Upper lobe of left lung (tissue), 6 donors: Measurements from ENCODE around the gene PRKAR1B. TPM values are rescaled to one million over a fixed set of nuclear protein-coding genes. Genes with fewer than 3 reads are reported as not detected.

Experiments used
- ATAC-seq, 2 donors: fragments of 200-7000 bp; cut with Tn5 transposase; one replicate each; pipeline ENCODE4 v1.9.1; 2022; ENCODE audit warnings: mild to moderate bottlenecking in 2 of 2, moderate library complexity in 2 of 2; ENCODE audit not compliant: low FRiP score in 2 of 2
- DNase-seq, 2 donors: peaks; one replicate each; pipeline ENCODE4 v3.0.0-alpha.2; 2019 to 2020
- H3K27ac ChIP-seq, 4 donors: fragments of 200-600 bp; sonication (generic); one replicate each; pipeline ENCODE4 v1.5.1; 2016 to 2019
- H3K27me3 ChIP-seq, 4 donors: fragments of 200-600 bp; sonication (generic); one replicate each; pipeline ENCODE4 v1.5.1; 2017 to 2019
- H3K36me3 ChIP-seq, 4 donors: fragments of 200-600 bp; sonication (generic); one replicate each; pipeline ENCODE4 v1.5.1; 2016 to 2019
- H3K4me1 ChIP-seq, 4 donors: fragments of 200-600 bp; sonication (generic); one replicate each; pipeline ENCODE4 v1.5.1; 2018 to 2019
- H3K4me3 ChIP-seq, 4 donors: fragments of 200-600 bp; sonication (generic); one replicate each; pipeline ENCODE4 v1.5.1; 2017 to 2019; ENCODE audit warnings: mild to moderate bottlenecking in 2 of 4, moderate library complexity in 1 of 4
- H3K9me3 ChIP-seq, 4 donors: fragments of 200-600 bp; sonication (generic); one replicate each; pipeline ENCODE4 v1.5.1; 2018 to 2019
- EP300 ChIP-seq, 4 donors: sonication (generic); formaldehyde crosslinking; IDR thresholded peaks; one replicate each; pipeline ENCODE4 v1.5.1; 2017; ENCODE audit warnings: antibody characterized with exemption in 4 of 4, control low read depth in 2 of 4
- POLR2A ChIP-seq, 4 donors: fragments of 450-650 bp; IDR thresholded peaks; one replicate each; pipeline ENCODE4 v1.5.1; 2016 to 2017; ENCODE audit warnings: antibody characterized with exemption in 4 of 4, mild to moderate bottlenecking in 2 of 4
- POLR2AphosphoS5 ChIP-seq, 2 donors: sonication (generic); formaldehyde crosslinking; IDR thresholded peaks; one replicate each; pipeline ENCODE4 v1.5.1; 2017; ENCODE audit warnings: antibody characterized with exemption in 2 of 2
- WGBS, 2 donors: methylation state at CpG; one replicate each; pipeline ENCODE4 v1.1.5; 2017 to 2018; 5-methylcytosine and 5-hydroxymethylcytosine counted together
- total RNA-seq, 6 donors: library from RNA; depleted of rRNA in 4 of 6; stranded (reverse); fragments of >200 nt in 4 of 6; gene quantifications; one replicate each; pipeline versions ENCODE4 v1.1.0 to v1.2.1, GENCODE V29; 2016 to 2021
- TF ChIP-seq, protein P1 (sequence below), 6 experiments: fragments of 450-650 bp in 4 of 6; fragments of 200-600 bp in 2 of 6; sonication (generic) in 2 of 6; IDR thresholded peaks; one replicate each; pipeline ENCODE4 v1.5.1; 2016 to 2019; ENCODE audit warnings: antibody characterized with exemption in 6 of 6
- donor health status: DM: no; HTN: no; CAD: no; lungs with moderate emphysema.
- donor health status: DM: no; HTN: yes; CAD: no; lungs with severe emphysema.

Gene PRKAR1B
- total RNA-seq, 6 donors from 2014 or later: 10.3 to 24.4 (median 20.9) TPM

DNA sequence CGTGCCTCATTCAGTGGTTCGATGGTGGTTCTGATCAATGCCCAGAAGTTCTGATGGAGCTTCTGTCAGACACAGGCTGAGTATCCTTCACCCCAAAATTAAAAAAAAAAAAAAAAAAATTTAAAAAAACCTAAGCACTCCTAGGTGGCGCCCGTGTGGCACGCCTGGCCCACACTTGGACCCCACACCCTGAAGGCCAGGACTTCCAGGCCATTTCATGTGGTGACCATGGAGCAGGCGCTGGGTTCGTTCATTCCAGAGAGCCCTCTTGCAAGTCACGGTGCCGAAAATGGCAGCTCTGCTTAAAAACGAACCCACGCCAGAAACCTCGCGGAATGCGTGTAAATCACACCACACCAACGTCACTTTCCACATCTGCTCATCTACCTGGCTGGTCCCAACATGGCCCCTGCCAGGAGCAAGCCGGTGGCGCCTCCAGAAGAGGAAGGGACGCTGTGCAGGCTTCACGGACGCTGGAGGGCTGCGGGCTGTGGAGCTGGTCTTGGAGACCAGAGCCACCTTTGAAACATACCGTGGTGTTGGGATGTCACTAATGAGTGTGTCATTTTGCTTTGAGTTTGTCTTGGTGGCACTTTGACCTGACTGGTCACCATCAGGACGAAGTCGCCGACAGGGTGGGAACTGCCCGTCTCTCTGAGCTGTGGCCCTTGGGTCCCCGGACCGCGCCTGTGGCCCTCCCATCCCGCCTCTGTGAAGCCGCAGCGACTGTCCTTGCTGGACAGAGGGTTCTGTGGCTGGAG, 46.0 kb upstream of the PRKAR1B start:
- ATAC-seq (no peak), DNase-seq (no peak)
- TF ChIP-seq, protein P1, sequence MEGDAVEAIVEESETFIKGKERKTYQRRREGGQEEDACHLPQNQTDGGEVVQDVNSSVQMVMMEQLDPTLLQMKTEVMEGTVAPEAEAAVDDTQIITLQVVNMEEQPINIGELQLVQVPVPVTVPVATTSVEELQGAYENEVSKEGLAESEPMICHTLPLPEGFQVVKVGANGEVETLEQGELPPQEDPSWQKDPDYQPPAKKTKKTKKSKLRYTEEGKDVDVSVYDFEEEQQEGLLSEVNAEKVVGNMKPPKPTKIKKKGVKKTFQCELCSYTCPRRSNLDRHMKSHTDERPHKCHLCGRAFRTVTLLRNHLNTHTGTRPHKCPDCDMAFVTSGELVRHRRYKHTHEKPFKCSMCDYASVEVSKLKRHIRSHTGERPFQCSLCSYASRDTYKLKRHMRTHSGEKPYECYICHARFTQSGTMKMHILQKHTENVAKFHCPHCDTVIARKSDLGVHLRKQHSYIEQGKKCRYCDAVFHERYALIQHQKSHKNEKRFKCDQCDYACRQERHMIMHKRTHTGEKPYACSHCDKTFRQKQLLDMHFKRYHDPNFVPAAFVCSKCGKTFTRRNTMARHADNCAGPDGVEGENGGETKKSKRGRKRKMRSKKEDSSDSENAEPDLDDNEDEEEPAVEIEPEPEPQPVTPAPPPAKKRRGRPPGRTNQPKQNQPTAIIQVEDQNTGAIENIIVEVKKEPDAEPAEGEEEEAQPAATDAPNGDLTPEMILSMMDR (IDR thresholded peaks at IDR 0.05): no peak
- no peak for TF ChIP-seq POLR2A (IDR thresholded peaks at IDR 0.05)
- TF ChIP-seq POLR2AphosphoS5 (IDR thresholded peaks at IDR 0.05): no peak
- H3K9me3 ChIP-seq: no peaks in the 10 kb centered on the region
- no peak overlapping the region for H3K4me3 ChIP-seq
- H3K36me3 ChIP-seq: peaks cover 0 to 59% (median 30%) of the 10 kb centered on the region in 4 donors
- H3K27ac ChIP-seq: no peak overlapping the region
- no peaks in the 10 kb centered on the region for H3K27me3 ChIP-seq
- WGBS, 2 donors: 93 to 97% methylated on average over 32 of the region's 32 CpGs
- peaks cover 13 to 18% (median 17%) of the 10 kb centered on the region in 4 donors for H3K4me1 ChIP-seq

DNA sequence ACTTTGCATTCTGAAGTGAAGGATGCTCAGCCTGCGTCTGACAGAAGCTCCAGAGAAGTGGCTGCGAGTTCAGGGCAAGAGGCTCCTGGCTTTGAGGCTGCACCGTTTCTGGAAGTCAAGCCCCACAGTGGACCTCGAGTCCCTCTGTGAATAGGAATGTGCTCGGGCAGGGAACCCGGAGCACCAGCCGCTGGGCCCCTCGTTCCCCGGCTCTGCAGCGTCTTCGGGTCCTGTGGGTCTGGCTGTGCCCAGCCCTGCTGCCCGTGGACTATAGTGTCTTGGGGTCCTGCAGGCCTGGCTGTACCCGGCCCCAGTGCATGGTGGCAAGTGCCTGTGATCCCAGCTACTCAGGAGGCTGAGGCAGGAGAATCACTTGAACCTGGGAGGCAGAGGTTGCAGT, 45.3 kb upstream of the PRKAR1B start:
- no peaks in the 10 kb centered on the region for H3K9me3 ChIP-seq
- H3K4me3 ChIP-seq: no peak overlapping the region
- H3K27me3 ChIP-seq: no peaks in the 10 kb centered on the region
- WGBS, 2 donors: 93 to 94% methylated on average over 3 to 13 of the region's 13 CpGs
- DNase-seq (no peak), ATAC-seq (no peak)
- TF ChIP-seq POLR2A (IDR thresholded peaks at IDR 0.05) (no peak), POLR2AphosphoS5 (IDR thresholded peaks at IDR 0.05) (no peak), EP300 (IDR thresholded peaks at IDR 0.05) (no peak)
- TF ChIP-seq, protein P1 (IDR thresholded peaks at IDR 0.05): no peak
- H3K4me1 ChIP-seq: peaks cover 13 to 18% (median 17%) of the 10 kb centered on the region in 4 donors
- H3K36me3 ChIP-seq: peaks cover 0 to 63% (median 30%) of the 10 kb centered on the region in 4 donors
- peak overlapping the region in 1 of 4 donors; percentile 82 for H3K27ac ChIP-seq

DNA sequence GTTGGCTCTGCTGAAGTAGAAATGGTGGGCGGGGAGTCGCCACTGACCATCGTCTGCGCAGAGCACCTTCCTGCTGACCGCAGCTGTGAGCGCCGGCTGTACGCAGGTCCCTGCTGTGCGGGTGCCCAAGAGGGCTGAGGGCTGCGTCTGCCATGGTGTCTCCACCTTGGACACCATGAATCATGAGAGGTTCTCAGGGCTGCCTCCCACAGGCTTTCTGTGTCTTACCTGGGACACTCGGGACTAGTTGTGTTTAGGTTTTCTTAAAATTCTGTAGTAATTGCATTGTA, 44.9 kb upstream of the PRKAR1B start:
- peaks cover 13 to 18% (median 17%) of the 10 kb centered on the region in 4 donors for H3K4me1 ChIP-seq
- peak overlapping the region in 2 of 4 donors; percentile 71 to 82 for H3K27ac ChIP-seq
- TF ChIP-seq POLR2AphosphoS5 (IDR thresholded peaks at IDR 0.05) (no peak), POLR2A (IDR thresholded peaks at IDR 0.05) (no peak), EP300 (IDR thresholded peaks at IDR 0.05) (no peak)
- TF ChIP-seq, protein P1 (IDR thresholded peaks at IDR 0.05): no peak
- ATAC-seq: no peak
- no peaks in the 10 kb centered on the region for H3K9me3 ChIP-seq
- DNase-seq: no peak
- no peak overlapping the region for H3K4me3 ChIP-seq
- peaks cover 0 to 58% (median 30%) of the 10 kb centered on the region in 4 donors for H3K36me3 ChIP-seq
- WGBS, 2 donors: 91 to 92% methylated on average over 11 of the region's 11 CpGs
- no peaks in the 10 kb centered on the region for H3K27me3 ChIP-seq

DNA sequence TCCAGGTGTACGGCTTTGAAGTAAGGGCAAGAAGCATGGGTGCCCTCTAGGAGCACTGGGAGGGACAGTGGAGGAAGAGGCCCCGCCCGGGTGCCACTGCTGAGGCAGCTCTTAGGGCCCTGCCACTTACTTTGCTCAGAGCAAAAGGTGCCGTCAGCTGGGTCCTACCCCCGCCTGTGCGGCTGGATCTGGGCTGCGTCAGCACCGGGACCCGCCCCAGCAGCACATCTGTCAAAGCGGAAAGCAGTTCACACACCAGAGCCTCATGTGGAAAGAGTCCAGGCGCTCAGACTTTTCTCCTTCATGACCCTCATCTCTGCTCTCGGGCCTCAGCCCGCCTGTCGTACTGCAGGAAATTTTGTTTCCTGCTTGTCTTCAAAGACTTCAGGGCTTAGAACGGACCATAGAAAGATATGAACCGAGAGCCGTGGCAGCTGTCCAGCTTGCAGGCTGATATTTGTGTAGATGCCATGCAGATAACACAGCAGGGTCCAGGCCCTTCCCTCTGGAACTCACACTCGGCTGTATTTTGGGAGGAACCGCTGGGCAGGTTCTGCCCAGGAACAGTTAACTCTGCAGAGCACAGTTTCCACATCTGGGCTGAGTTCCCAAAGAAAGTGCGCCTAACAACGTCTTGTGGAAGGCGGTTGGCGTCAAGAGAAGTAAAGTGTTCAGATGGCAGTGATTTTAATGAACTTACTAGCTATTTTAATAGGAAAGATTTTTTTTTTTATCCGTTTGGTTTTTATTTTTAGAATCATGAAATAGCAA, 44.3 kb upstream of the PRKAR1B start:
- peaks cover 13 to 18% (median 17%) of the 10 kb centered on the region in 4 donors for H3K4me1 ChIP-seq
- H3K4me3 ChIP-seq: no peak overlapping the region
- H3K27me3 ChIP-seq: no peaks in the 10 kb centered on the region
- TF ChIP-seq POLR2AphosphoS5 (IDR thresholded peaks at IDR 0.05): peak in 1 of 2 donors; percentile 50
- TF ChIP-seq EP300 (IDR thresholded peaks at IDR 0.05): no peak
- WGBS, 2 donors: 32 to 48% methylated on average over 24 of the region's 24 CpGs
- peaks cover 0 to 58% (median 27%) of the 10 kb centered on the region in 4 donors for H3K36me3 ChIP-seq
- H3K27ac ChIP-seq: peak overlapping the region; percentile 38 to 82 (median 69)
- H3K9me3 ChIP-seq: no peaks in the 10 kb centered on the region
- ATAC-seq (peak; percentile 39 to 44), DNase-seq (peak; percentile 43 to 88)

DNA sequence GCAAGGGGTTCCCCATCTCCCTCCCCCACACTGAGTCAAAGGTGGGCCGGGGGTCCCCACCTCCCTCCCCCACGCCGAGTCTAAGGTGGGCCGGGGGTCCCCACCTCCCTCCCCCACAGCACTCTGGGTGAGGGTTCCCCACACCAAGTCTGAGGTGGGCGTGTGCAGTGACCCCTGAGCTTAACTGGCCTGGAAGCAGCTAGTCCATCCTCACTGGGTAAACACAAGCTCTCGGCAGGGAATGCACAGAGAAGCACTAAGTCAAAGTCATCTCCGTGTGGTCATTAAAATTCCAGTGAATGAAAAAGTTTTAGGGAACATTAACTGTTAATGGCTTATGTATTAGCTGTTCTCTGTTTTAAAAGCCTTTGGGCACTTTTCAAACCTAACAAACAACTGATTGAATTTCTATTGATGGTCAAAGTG, 43.7 kb upstream of the PRKAR1B start:
- H3K9me3 ChIP-seq: no peaks in the 10 kb centered on the region
- peaks cover 0 to 59% (median 24%) of the 10 kb centered on the region in 4 donors for H3K36me3 ChIP-seq
- H3K4me3 ChIP-seq: no peak overlapping the region
- ATAC-seq (no peak), DNase-seq (no peak)
- peaks cover 13 to 18% (median 17%) of the 10 kb centered on the region in 4 donors for H3K4me1 ChIP-seq
- 50 to 62% methylated on average over 3 to 5 of the region's 7 CpGs for WGBS, 2 donors
- H3K27ac ChIP-seq: peak overlapping the region; percentile 38 to 82 (median 69)
- TF ChIP-seq POLR2A (IDR thresholded peaks at IDR 0.05) (no peak), EP300 (IDR thresholded peaks at IDR 0.05) (no peak)
- H3K27me3 ChIP-seq: no peaks in the 10 kb centered on the region
